Hematopoietic multipotent progenitor cell treated with erythropoietin and hydrocortisone succinate and interleukin-3 and kit ligand, for 6 days (in vitro differentiated cells): ENCODE measurements around the gene TKFC.
"Not testable (repeated sequence)": the region's sequence is repeated elsewhere in the genome, so short reads cannot be mapped to it uniquely, and the experiment has no call there.

Experiments
- DNase-seq: peaks from one replicate; pipeline ENCODE4 v3.0.0-alpha.2; 2015

The TKFC gene

DNA sequence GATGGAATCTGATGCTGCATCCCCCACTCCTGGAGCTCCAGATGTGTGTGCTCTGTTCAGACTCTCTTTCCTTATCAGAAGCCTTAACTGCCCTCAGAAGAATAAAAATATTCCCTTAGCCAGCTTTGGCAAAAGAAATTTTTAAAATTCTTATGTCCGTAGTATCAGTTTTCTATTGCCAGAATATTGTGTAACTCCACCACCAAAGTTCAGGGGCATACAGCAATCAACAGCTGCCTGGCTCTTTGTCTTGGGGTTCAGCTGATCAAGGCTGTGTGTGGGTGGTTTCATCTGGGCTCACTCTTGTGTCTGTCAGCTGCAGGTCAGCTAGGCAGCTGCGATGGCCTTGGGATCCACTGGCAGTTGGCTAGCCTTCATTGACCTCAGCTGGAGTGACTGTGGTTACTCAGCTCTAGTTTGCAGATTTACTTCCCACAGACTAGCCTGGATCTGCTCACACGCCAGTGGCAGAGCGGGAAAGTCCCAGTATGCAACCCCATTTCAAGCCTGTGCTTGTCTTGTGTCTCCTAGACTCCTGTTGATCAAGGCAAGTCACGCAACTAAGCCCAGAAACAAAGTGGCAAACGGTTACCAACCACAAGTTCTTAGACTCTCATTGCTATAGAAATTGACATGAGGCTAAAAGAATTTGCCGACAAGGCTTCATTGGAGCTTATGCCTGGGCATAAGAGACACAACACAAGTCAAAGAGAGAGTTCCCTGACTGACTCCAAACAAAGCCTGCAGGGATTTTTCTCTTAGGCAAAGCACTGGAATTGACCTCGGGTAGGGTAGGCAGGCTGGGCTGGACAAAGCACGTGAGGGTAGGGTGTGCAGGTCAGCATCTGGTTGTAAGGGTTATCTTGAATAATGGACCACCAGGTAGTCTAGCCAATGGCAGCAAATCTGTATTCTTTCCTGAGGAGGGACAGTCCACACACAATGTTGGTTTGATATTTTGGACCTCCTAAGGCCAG, 36.6 kb downstream of the TKFC start:
- no peak for DNase-seq

DNA sequence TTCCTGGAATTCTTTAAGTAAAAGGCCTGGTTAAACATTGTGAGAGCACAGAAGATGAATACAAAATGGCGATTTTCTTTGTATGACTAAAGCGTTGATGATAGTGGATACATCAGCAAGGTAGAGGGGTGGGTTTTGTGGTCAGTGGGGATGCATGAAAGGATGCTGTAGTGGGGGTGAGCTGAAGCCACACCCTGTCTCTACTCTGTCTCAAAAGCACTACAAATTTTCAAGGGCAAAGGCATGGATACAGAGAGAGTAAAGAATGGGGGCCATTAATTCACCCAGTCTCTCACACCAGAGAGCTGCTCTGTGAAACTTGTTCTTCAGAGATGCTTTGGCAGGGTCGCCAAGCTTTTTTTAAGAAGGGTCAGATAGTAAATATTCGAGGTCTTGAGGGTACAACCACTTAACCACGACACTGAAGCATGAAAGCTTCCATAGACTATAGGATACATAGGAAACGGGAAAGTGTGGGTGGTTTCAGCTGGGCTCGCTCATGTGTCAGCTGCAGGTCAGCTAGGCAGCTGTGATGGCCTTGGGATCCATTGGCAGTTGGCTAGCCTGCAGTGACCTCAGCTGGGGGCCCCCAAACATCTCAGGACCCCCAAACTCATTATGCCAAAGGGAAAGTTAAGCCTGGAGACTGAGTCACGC, 37.4 kb downstream of the TKFC start:
- no peak for DNase-seq

DNA sequence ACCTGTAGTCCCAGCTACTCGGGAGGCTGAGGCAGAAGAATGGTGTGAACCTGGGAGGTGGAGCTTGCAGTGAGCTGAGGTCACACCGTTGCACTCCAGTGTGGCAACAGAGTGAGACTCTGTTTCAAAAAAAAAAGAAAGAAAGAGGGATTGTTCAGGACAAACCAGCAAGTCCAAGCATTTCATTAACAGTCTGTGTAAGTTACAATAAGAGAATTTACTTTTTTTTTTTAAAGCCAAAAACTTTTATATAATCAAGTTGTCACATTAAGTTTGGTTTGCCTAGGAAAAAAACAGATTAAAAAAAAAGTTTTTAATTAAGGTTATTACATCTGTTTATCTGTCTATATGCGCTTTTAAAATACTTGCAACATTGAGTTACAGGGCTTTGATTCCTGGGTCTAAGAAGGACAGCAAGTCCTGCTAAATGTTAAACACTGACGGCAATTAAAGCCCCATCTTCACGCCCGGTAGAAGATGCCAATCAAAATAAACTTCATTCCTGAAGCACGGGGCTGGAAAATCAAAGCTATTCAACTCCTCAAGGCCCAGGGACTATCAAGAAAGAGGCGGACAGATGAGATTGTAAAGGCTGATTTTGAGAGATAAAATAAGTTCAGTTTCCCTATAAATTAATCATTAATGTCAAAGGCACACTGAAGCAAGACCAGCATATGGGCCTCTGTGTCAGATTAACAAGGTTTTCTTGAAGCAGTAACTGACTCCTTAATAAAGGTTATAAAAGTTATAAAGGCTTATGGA, 39.8 kb downstream of the TKFC start:
- DNase-seq, result no peak

DNA sequence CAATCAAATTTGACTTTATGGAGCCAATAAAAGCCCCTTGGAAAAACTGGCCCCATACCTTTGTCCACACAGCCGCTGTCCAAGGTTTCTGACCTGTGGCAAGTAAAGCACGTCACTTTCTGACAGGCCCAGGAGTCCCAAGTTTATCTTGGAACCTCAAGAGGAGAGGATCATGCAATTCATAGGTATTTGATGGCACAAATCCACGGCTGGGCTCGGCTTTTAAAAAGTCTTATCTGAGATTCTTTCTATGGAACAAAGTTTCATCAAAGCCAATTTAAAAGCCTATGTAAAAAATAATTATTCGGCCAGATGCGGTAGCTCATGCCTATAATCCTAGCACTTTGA, 42.7 kb downstream of the TKFC start:
- no peak for DNase-seq

DNA sequence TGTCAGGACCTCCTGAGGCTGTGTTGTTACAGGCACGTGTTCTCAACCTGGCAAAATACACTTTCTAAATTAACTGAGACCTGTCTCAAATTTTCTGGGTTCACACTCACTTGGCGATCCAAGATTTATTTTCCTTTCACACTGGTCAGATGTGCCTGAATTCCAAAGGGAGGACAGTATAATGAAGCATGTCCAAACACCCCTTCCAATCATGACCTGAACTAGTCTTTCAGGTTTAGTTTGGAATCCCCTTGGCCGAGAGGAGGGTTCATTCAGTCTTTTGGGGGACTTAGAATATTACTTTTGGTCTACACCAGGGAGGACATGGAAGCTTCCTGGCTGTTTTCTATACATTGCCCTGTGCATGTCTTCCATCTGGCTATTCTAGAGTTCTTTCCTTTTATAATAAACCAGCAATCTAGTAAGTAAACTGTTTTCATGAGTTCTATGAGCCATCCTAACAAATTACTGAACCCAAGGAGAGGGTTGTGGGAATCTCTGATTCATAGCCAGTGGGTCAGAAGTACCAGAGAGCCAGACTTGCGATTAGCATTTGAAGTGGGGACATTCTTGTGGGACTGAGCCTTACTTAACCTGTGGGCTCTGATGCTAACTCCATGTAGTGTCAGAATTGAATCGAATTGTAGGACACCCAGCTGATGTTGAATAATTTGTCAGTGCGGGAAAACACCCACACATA, 44.6 kb downstream of the TKFC start:
- no peak for DNase-seq

DNA sequence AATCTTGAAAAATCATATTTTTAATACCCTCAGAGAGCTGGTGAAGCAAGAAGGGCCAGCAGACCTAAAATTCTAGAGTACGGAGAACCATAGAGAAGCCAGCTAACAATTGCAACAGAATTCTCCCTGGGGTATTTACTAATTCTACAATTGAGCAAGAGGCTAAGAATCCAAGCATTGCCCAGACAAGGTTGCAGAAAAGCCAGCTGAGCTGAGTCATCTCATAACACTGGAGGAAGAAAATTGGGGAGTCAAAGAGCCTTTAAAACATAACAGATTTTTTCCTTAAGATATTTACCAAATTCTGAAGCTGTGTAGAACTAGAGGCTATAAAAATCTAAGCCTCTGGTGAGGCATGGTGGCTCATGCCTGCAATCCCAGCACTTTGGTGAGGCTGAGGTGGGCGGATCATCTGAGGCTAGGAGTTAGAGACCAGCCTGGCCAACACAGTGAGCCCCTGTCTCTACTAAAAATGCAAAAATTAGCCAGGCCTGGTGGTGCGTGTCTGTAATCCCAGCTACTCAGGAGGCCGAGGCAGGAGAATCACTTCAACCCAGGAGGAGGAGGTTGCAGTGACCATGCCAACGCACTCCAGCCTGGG, 45.8 kb downstream of the TKFC start:
- peak; percentile 43 for DNase-seq

DNA sequence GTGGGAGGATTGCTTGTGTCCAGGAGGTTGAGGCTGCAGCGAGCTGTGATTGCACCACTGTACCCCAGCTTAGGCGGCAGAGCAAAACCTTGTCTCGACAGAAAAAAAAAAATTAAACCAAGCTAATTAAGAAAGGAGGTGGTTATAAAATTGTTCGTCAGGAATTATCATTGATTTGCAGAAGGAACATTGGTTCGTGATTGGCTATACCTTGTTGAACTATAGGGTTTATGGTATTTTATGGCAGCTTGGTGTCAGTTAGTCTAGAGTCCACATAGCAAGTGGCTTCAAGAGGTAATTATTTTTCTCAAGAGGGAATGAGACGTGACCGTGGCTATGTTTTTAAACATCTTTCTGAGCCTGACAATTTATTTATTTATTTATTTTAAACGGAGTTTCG, 47.9 kb downstream of the TKFC start:
- no peak for DNase-seq

DNA sequence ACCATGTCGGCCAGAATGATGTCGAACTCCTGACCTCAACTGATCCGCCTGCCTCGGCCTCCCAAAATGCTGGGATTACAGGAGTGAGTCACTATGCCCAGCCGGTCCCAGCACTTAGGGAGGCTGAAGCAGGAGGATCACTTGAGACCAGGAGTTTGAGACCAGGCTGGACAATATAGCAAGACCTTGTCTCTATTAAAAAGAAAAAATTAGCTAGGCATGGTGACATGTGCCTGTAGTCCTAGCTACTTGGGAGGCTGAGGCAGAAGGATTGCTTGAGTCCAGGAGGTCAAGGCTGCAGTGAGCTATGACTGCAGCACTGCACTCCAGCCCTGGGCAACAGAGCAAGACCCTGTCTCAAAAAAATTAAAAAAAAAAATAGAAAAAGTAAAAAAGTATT, 50.8 kb downstream of the TKFC start:
- not testable (repeated sequence) for DNase-seq

DNA sequence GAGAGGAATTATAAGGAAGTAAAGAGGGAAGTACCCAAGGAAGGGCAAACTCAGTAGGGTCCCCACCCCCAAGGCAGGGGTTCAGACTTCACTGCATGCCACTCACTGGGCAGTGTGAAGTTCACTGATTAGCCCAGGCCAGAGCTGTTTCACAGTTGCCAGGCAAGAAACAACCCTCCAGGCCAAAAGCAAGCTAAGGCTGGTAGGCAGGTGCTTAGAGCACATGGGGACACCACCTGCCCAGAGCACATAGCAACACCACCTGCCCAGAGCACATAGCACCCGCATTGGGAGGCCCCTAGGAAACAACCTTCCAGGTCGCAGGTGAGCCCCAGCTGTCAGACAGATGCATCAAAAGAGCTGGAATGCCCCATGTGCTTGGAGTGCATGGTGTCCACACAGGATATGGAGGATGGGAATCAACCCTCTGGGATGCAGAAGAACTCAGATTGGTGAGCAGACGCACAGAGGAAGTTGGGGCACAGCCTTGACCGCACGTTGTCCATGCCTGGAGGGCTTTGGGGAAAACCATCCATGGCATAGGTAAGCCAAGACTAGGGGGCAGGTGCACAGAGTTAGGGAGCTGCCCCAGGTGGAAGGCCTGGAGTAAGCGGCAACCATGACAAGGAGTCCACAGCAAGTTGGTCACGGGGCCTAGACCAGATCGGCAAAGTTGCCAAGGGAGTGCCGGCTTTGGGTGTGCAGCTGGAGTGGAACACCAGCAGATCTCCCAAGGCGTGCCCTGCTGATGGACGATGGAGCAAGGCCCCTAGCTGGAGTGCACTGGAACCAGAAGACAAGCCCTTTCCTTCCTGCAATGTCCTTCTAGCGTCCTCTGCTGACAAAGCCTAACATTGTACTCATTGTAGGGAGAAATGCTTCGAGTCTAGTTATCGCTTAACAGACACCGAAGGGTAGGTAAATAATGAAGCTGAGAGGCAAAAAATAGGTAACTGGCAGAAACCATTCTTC, 51.5 kb downstream of the TKFC start:
- DNase-seq, result peak; percentile 57

DNA sequence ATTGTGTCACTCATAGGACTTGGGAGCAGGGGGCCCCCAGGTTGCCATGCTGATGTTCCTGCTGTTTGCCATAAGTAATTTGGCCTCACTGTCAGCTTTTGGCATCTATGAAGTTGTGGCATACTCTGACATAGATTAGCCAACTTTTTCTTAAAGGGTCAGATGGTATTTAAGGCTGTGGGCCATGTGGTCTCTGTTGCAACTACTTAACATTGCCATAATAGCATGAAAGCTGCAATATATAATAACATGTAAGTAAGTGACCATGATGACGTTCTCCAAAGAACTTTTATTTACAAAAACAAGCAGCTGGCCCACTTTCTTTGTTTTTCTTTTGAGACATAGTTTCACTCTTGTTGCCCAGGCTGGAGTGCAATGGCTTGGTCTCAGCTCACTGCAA, 57.1 kb downstream of the TKFC start:
- DNase-seq, result no peak

DNA sequence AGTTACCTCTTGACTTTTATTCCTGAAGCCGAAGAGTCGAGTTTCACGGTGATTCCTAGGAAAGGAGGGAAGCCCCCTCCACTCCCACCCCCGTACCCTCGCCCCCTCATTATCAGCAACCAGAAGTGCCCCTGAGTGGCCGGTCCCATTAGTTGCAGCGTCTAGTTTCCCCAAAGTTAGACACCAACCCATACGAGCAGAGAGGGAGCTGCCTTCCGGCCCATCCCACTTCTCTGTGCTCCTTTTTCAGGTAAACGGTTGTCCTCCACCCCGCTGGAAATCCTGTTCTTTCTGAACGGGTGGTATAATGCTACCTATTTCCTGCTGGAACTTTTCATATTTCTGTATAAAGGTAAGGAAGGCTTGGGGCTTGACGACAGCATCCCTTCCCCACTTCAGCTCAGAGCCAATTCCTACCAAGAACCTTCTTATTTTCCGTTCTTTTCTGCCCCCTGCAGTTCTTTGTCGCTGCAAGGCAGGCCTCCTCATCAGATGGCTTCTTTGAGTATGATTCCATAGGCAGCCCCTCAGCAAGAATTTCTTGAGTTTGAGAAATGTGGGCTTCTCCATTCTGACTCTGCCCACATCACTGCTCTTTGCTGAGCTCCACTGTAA, 60.1 kb downstream of the TKFC start:
- DNase-seq, result peak; percentile 67
